MM.1S (cell line): Measurements from ENCODE around the gene RDH16.
A peak's percentile ranks its signal among the peaks of the same experiment; 100 is the strongest.

Source experiments
- DNase-seq: peaks from one replicate; pipeline ENCODE4 v3.0.0-alpha.2; 2015
- H2AFZ ChIP-seq: fragments of 300-600 bp; sonication (generic); 2 replicates; pipeline ENCODE4 v1.6.0; 2016; ENCODE audit warnings: antibody characterized with exemption, low read length
- H3F3A ChIP-seq: fragments of 300-600 bp; sonication (generic); 2 replicates; pipeline ENCODE4 v1.6.1; 2016; ENCODE audit warnings: mild to moderate bottlenecking, antibody characterized with exemption, low read length, moderate library complexity, mixed read lengths; ENCODE audit not compliant: insufficient read depth
- H3K27ac ChIP-seq: fragments of 300-600 bp; sonication (generic); 2 replicates; pipeline ENCODE4 v1.5.1; 2016; ENCODE audit warnings: mild to moderate bottlenecking, low read length
- H3K27me3 ChIP-seq: fragments of 300-600 bp; sonication (generic); replicated peaks from 2 replicates; pipeline ENCODE4 v1.6.0; 2016; ENCODE audit warnings: low read length; ENCODE audit not compliant: insufficient read depth
- H3K36me3 ChIP-seq: fragments of 300-600 bp; sonication (generic); replicated peaks from 2 replicates; pipeline ENCODE4 v1.6.1; 2016; ENCODE audit warnings: mild to moderate bottlenecking, low read length, mixed read lengths; ENCODE audit not compliant: insufficient read depth
- H3K4me1 ChIP-seq: fragments of 300-600 bp; sonication (generic); 2 replicates; pipeline ENCODE4 v1.6.1; 2016; ENCODE audit warnings: low read length, mixed read lengths
- H3K4me2 ChIP-seq: fragments of 300-600 bp; sonication (generic); 2 replicates; pipeline ENCODE4 v1.6.0; 2016; ENCODE audit warnings: low read depth, low read length
- H3K4me3 ChIP-seq: fragments of 300-600 bp; sonication (generic); 2 replicates; pipeline ENCODE4 v1.5.1; 2016; ENCODE audit warnings: low read length, mixed read lengths
- H3K79me2 ChIP-seq: fragments of 300-600 bp; sonication (generic); 2 replicates; pipeline ENCODE4 v1.6.1; 2016; ENCODE audit warnings: mixed run types, low read length, mixed read lengths
- H3K9ac ChIP-seq: fragments of 300-600 bp; sonication (generic); 2 replicates; pipeline ENCODE4 v1.6.1; 2016; ENCODE audit warnings: low read length, mixed read lengths
- H3K9me2 ChIP-seq: fragments of 300-600 bp; sonication (generic); replicated peaks from 2 replicates; pipeline ENCODE4 v1.6.1; 2016; ENCODE audit warnings: mild to moderate bottlenecking, low read length, mixed read lengths; ENCODE audit not compliant: insufficient read depth
- H3K9me3 ChIP-seq: fragments of 300-600 bp; sonication (generic); replicated peaks from 2 replicates; pipeline ENCODE4 v1.6.1; 2016; ENCODE audit warnings: mild to moderate bottlenecking, low read length, mixed read lengths; ENCODE audit not compliant: insufficient read depth
- H4K20me1 ChIP-seq: fragments of 300-600 bp; sonication (generic); 2 replicates; pipeline ENCODE4 v1.6.1; 2016; ENCODE audit warnings: mild to moderate bottlenecking, low read length, moderate library complexity, mixed read lengths; ENCODE audit not compliant: insufficient read depth
- CTCF ChIP-seq: fragments of 300-600 bp; sonication (generic); IDR thresholded peaks from 2 replicates; pipeline ENCODE4 v1.5.1; 2016; ENCODE audit warnings: antibody characterized with exemption, low read length, mixed read lengths
- EZH2 ChIP-seq: fragments of 300-600 bp; sonication (generic); optimal IDR thresholded peaks from 2 replicates; pipeline ENCODE3; 2017; ENCODE audit warnings: low read depth, mild to moderate bottlenecking, antibody characterized with exemption, low read length, mixed read lengths
- EZH2phosphoT487 ChIP-seq: fragments of 300-600 bp; sonication (generic); IDR thresholded peaks from 2 replicates; pipeline ENCODE4 v1.6.1; 2018; ENCODE audit warnings: antibody characterized with exemption, low read length

The RDH16 gene

DNA sequence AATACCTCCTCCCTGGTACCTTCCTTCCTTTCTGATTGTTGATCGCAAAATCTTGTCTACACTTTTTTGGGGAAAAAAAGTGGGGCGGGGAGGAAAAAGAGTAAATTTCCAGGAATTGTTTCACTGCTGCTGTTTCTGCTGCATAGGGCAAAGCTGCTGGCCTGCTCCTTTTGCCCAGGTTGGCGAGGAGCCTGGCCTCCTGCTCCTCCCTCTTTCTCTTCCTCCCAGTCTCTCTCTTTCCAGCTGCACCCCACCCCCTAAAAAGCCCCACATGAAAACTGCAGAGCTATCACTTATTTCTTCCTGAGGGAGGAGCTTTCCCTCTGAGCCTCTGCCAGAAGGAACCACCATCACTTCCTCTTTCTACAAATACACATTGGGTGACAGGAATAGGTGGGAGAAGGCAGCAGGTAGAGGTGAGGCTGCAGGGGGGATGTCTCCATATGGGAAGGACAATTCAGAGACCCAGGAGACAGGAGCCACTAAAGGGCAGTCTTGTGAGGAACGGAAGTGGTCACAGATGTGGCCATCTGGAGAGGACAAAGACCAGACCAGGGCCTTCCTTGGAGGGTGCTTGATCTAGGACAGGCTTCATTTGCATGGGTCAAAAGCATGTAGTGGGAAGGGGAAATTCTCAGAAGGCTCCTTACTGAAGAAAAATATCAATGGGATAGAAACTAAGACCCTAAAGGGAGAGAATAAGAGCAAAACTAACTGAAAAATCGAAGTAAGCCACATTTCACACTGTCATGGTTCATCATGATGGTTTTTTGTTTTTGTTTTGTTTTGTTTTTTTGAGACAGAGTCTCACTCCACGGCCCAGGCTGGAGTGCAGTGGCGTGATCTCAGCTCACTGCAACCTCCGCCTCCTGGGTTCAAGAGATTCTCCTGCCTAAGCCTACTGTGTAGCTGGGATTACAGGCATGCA is 34.2 kb upstream of the RDH16 start:
- H3K27ac ChIP-seq: peak overlapping the region; percentile 41; the same call in 1 of the 2 replicates
- no peaks in the 10 kb centered on the region for H3K9me2 ChIP-seq
- H3K4me3 ChIP-seq: peak overlapping the region; percentile 3; the same call in 1 of the 2 replicates
- no peaks in the 10 kb centered on the region for H3K79me2 ChIP-seq
- no peaks in the 10 kb centered on the region for H3K27me3 ChIP-seq
- peaks cover 24% of the 10 kb centered on the region for H3K4me1 ChIP-seq
- H3K9ac ChIP-seq: peak overlapping the region; percentile 29; the same call in 1 of the 2 replicates
- DNase-seq: peak; percentile 27
- peak overlapping the region; percentile 52 for H2AFZ ChIP-seq
- H3K9me3 ChIP-seq: no peaks in the 10 kb centered on the region
- no peaks in the 10 kb centered on the region for H3K36me3 ChIP-seq
- H3K4me2 ChIP-seq: peak overlapping the region; percentile 31
- peaks cover 14% of the 10 kb centered on the region for H3F3A ChIP-seq
- TF ChIP-seq EZH2 (no peak), CTCF (no peak), EZH2phosphoT487 (no peak)
- no peaks in the 10 kb centered on the region for H4K20me1 ChIP-seq

DNA sequence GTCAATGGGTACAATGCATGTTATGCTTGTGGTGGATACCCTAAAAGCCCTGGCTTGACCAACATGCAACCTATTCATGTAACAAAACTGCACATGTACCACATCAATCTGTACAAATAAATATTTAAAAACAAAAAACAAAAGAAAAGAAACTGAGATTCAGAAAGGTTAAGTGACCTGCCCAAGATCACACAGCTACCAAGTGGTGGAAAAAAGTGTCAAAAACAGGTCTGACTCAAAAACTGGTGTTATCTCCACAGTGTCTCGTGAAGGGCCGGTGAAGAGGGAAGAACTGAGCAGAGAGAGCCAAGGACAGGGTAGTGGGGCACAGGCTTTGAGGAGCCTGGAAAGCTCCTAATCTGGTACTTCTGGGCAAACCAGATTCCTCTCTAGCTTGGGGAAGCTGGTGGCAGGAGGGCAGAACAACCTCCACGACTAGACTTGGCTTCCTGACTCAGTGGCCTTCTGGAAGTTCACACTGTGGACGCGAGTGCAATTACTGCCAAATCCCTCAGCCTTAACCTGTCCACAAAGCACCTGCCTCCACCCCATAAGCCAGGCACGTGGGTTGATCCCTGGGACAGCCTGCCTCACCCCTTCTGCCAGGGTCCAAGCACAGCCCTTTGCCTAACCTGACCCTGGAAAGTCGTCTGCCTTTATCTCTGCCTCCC is 33.4 kb upstream of the RDH16 start:
- no peak for TF ChIP-seq EZH2
- no peak for TF ChIP-seq CTCF
- no peak for TF ChIP-seq EZH2phosphoT487

DNA sequence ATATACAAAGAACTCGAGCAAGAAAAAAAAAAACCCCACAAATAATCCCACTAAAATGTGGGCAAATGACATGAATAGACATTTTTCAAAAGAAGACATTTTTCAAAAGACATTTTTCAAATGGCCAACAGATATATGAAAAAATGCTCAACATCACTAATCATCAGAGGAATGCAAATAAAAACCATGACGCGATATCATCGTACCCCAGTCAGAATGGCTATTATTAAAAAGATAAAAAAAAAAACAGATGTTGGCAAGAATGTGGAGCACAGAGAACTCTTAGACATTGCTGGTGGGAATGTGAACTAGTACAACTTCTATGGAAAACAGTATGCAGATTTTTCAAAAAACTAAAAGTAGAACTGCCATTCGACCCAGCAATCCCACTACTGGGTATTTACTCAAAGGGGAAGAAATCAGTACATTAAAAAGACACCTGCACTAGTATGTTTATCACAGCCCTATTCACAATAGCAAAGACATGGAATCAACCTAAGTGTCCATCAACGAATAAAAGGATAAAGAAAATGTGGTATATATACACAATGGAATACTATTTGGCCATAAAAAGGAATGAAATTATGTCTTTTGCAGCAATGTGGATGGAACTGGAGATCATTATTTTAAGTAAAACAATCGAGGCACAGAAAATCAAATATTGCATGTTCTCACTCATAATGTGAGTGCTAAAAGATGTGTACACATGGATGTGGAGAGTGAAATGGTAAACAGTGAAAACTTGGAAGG is 32.6 kb upstream of the RDH16 start:
- Histone ChIP-seq H3F3A (peaks cover 14% of the 10 kb centered on the region), H2AFZ (no peak overlapping the region), H3K79me2 (no peaks in the 10 kb centered on the region), H3K27me3 (no peaks in the 10 kb centered on the region), H3K9me3 (no peaks in the 10 kb centered on the region), H4K20me1 (no peaks in the 10 kb centered on the region), H3K27ac (no peak overlapping the region), H3K4me2 (no peak overlapping the region), H3K9me2 (no peaks in the 10 kb centered on the region), H3K9ac (no peak overlapping the region), H3K4me1 (peaks cover 24% of the 10 kb centered on the region), H3K4me3 (no peak overlapping the region), H3K36me3 (no peaks in the 10 kb centered on the region)
- DNase-seq: no peak
- TF ChIP-seq EZH2 (no peak), EZH2phosphoT487 (no peak), CTCF (no peak)

More for the DNA sequence above, 33.4 kb upstream of the RDH16 start:
- Histone ChIP-seq H4K20me1 (no peaks in the 10 kb centered on the region), H3K36me3 (no peaks in the 10 kb centered on the region), H3K4me2 (peak overlapping the region; percentile 31), H3K27me3 (no peaks in the 10 kb centered on the region), H3K9me2 (no peaks in the 10 kb centered on the region), H3K9me3 (no peaks in the 10 kb centered on the region), H3K79me2 (no peaks in the 10 kb centered on the region), H3K4me1 (peaks cover 24% of the 10 kb centered on the region), H3K4me3 (peak overlapping the region; percentile 3; the same call in 1 of the 2 replicates), H3K27ac (peak overlapping the region; percentile 41; the same call in 1 of the 2 replicates), H3K9ac (peak overlapping the region; percentile 29; the same call in 1 of the 2 replicates), H3F3A (peaks cover 14% of the 10 kb centered on the region), H2AFZ (peak overlapping the region; percentile 52)
- peak; percentile 11 for DNase-seq
